Neuronal stem cell (in vitro differentiated cells): ENCODE data around the gene HOXB3.
A peak's percentile ranks its signal among the peaks of the same experiment; 100 is the strongest.

ENCODE experiments used
- DNase-seq: peaks from one replicate; pipeline ENCODE4 v3.0.0-alpha.2; 2013; ENCODE audit warnings: low spot score
- H2AFZ ChIP-seq: one replicate; pipeline ENCODE4 v1.6.1; 2013; ENCODE audit warnings: mild to moderate bottlenecking, low read length, inconsistent platforms
- H2AK5ac ChIP-seq: 2 replicates; pipeline ENCODE4 v1.6.1; 2013; ENCODE audit warnings: low read depth, mild to moderate bottlenecking, inconsistent platforms, low read length, moderate library complexity, mixed read lengths
- H2BK120ac ChIP-seq: 2 replicates; pipeline ENCODE4 v1.6.1; 2013; ENCODE audit warnings: low read depth, mild to moderate bottlenecking, inconsistent platforms, low read length, moderate library complexity, mixed read lengths
- H2BK12ac ChIP-seq: one replicate; pipeline ENCODE4 v1.6.1; 2013; ENCODE audit warnings: low read length, inconsistent platforms
- H2BK15ac ChIP-seq: 2 replicates; pipeline ENCODE4 v1.6.1; 2013; ENCODE audit warnings: mild to moderate bottlenecking, low read length, inconsistent platforms, mixed read lengths
- H2BK5ac ChIP-seq: one replicate; pipeline ENCODE4 v1.6.1; 2013; ENCODE audit warnings: inconsistent platforms, mild to moderate bottlenecking, low read length, moderate library complexity
- H3K14ac ChIP-seq: one replicate; pipeline ENCODE4 v1.6.1; 2013; ENCODE audit warnings: low read length, inconsistent platforms
- H3K18ac ChIP-seq: 2 replicates; pipeline ENCODE4 v1.6.1; 2013; ENCODE audit warnings: low read length, inconsistent platforms
- H3K23ac ChIP-seq: 2 replicates; pipeline ENCODE4 v1.6.1; 2013; ENCODE audit warnings: low read depth, mild to moderate bottlenecking, mixed read lengths, low read length, inconsistent platforms; ENCODE audit not compliant: poor library complexity
- H3K27ac ChIP-seq: replicated peaks from 3 replicates; pipeline ENCODE4 v1.5.1; 2013; ENCODE audit warnings: low read length, inconsistent platforms
- H3K27me3 ChIP-seq, 3 experiments: 2 replicates each; pipeline ENCODE4 v1.6.1; 2013; ENCODE audit warnings: low read length in 3 of 3, mild to moderate bottlenecking in 2 of 3, inconsistent platforms in 1 of 3, low read depth in 1 of 3, mixed read lengths in 1 of 3, moderate library complexity in 1 of 3; ENCODE audit not compliant: control insufficient read depth in 3 of 3, insufficient read depth in 3 of 3
- H3K36me3 ChIP-seq, 2 donors: replicated peaks in 1 of 2; 2 replicates each; pipeline ENCODE4 v1.6.1; 2013; ENCODE audit warnings: low read length in 2 of 2; ENCODE audit not compliant: control insufficient read depth in 2 of 2, insufficient read depth in 2 of 2
- H3K4ac ChIP-seq: 2 replicates; pipeline ENCODE4 v1.6.1; 2013; ENCODE audit warnings: inconsistent platforms, mild to moderate bottlenecking, low read length, moderate library complexity
- H3K4me1 ChIP-seq, 2 donors: 1 replicate in 1 of 2; 2 replicates in 1 of 2; pipeline ENCODE4 v1.6.1; 2013; ENCODE audit warnings: low read length in 2 of 2, low read depth in 1 of 2; ENCODE audit not compliant: control insufficient read depth in 2 of 2, insufficient read depth in 1 of 2
- H3K4me2 ChIP-seq: one replicate; pipeline ENCODE4 v1.6.1; 2013; ENCODE audit warnings: mild to moderate bottlenecking, low read length, inconsistent platforms; ENCODE audit not compliant: insufficient read depth, poor library complexity, severe bottlenecking
- H3K4me3 ChIP-seq, 2 donors: 2 replicates each; pipeline ENCODE4 v1.5.1; 2013; ENCODE audit warnings: low read length in 2 of 2, mild to moderate bottlenecking in 2 of 2, inconsistent platforms in 1 of 2, moderate library complexity in 1 of 2
- H3K79me1 ChIP-seq: one replicate; pipeline ENCODE4 v1.6.1; 2013; ENCODE audit warnings: low read depth, mild to moderate bottlenecking, inconsistent platforms, low read length, moderate library complexity
- H3K9ac ChIP-seq: one replicate; pipeline ENCODE4 v1.6.1; 2013; ENCODE audit warnings: mild to moderate bottlenecking, low read depth, low read length, inconsistent platforms; ENCODE audit not compliant: poor library complexity
- H3K9me3 ChIP-seq, 2 donors: replicated peaks in 1 of 2; 2 replicates each; pipeline versions ENCODE3 to v1.6.1; 2013; ENCODE audit warnings: low read length in 2 of 2, mild to moderate bottlenecking in 2 of 2, inconsistent platforms in 1 of 2, low read depth in 1 of 2, mixed read lengths in 1 of 2, moderate library complexity in 1 of 2; ENCODE audit not compliant: control insufficient read depth in 2 of 2, insufficient read depth in 1 of 2
- H4K8ac ChIP-seq: one replicate; pipeline ENCODE4 v1.6.1; 2013; ENCODE audit warnings: low read depth, mild to moderate bottlenecking, inconsistent platforms, low read length, moderate library complexity
- H4K91ac ChIP-seq: one replicate; pipeline ENCODE4 v1.6.1; 2013; ENCODE audit warnings: low read length, low read depth, mild to moderate bottlenecking, inconsistent platforms; ENCODE audit not compliant: poor library complexity
- WGBS, 2 donors: extraction: QIAGEN DNeasy Blood & Tissue Kit; methylation state at CpG; one replicate each; pipeline ENCODE4 v1.1.7; 2013; ENCODE audit warnings: missing lambda C conversion rate in 2 of 2, mixed read lengths in 1 of 2; ENCODE audit not compliant: insufficient read length in 2 of 2, insufficient replicate concordance in 1 of 2; ENCODE audit errors: extremely low coverage in 2 of 2; 5-methylcytosine and 5-hydroxymethylcytosine counted together

HOXB3 gene

GRCh38 chr17:48629411-48629759 lies 39.3 kb upstream of the HOXB3 start:
- H2BK5ac ChIP-seq: no peak overlapping the region
- no peak overlapping the region for H3K4ac ChIP-seq
- no peaks in the 10 kb centered on the region for H3K79me1 ChIP-seq
- peaks cover 49 to 100% (median 99%) of the 10 kb centered on the region in 3 experiments for H3K27me3 ChIP-seq
- no peak overlapping the region for H2AFZ ChIP-seq
- H3K4me1 ChIP-seq: peaks cover 0 to 4% of the 10 kb centered on the region in 2 donors
- no peak overlapping the region for H4K8ac ChIP-seq
- no peaks in the 10 kb centered on the region for H3K9me3 ChIP-seq
- whole genome bisulfite sequencing, 2 donors: no CpG with 5 or more reads among the region's 5 CpGs
- no peak overlapping the region for H3K18ac ChIP-seq
- no peak overlapping the region for H3K9ac ChIP-seq
- no peak overlapping the region for H2AK5ac ChIP-seq
- H3K14ac ChIP-seq: peak overlapping the region; percentile 5
- no peak overlapping the region for H2BK12ac ChIP-seq
- H3K27ac ChIP-seq: no peak overlapping the region
- no peak overlapping the region for H3K4me2 ChIP-seq
- no peak overlapping the region for H4K91ac ChIP-seq
- no peak overlapping the region for H3K23ac ChIP-seq
- H3K4me3 ChIP-seq: no peak overlapping the region
- H2BK120ac ChIP-seq: no peak overlapping the region
- DNase-seq: no peak
- no peaks in the 10 kb centered on the region for H3K36me3 ChIP-seq
- H2BK15ac ChIP-seq: no peak overlapping the region

- no peak overlapping the region for H3K4me3 ChIP-seq
- no peak overlapping the region for H2BK5ac ChIP-seq
- no peak overlapping the region for H3K23ac ChIP-seq
- H2AFZ ChIP-seq: no peak overlapping the region
- H3K4me1 ChIP-seq: peaks cover 0 to 4% of the 10 kb centered on the region in 2 donors
- H2BK120ac ChIP-seq: no peak overlapping the region
- peak overlapping the region; percentile 5 for H3K14ac ChIP-seq
- no CpG with 5 or more reads among the region's 5 CpGs for WGBS, 2 donors
- H3K36me3 ChIP-seq: no peaks in the 10 kb centered on the region
- H4K91ac ChIP-seq: no peak overlapping the region
- H2AK5ac ChIP-seq: no peak overlapping the region
- H3K9ac ChIP-seq: no peak overlapping the region
- H3K4ac ChIP-seq: no peak overlapping the region
- H2BK15ac ChIP-seq: no peak overlapping the region
- no peaks in the 10 kb centered on the region for H3K79me1 ChIP-seq
- H3K27me3 ChIP-seq: peaks cover 50 to 100% (median 99%) of the 10 kb centered on the region in 3 experiments
- no peak for DNase-seq
- H2BK12ac ChIP-seq: no peak overlapping the region
- no peak overlapping the region for H3K27ac ChIP-seq
- no peak overlapping the region for H3K18ac ChIP-seq
- no peak overlapping the region for H3K4me2 ChIP-seq
- H4K8ac ChIP-seq: no peak overlapping the region
- no peaks in the 10 kb centered on the region for H3K9me3 ChIP-seq
Observed at GRCh38 chr17:48628649-48629410, 38.8 kb upstream of the HOXB3 start.

GRCh38 chr17:48627623-48628521 lies 37.8 kb upstream of the HOXB3 start:
- H3K23ac ChIP-seq: no peak overlapping the region
- H3K18ac ChIP-seq: no peak overlapping the region
- no peak overlapping the region for H4K91ac ChIP-seq
- no peak overlapping the region for H3K14ac ChIP-seq
- H3K4me2 ChIP-seq: no peak overlapping the region
- H3K4me3 ChIP-seq: no peak overlapping the region
- H3K4me1 ChIP-seq: peaks cover 0 to 4% of the 10 kb centered on the region in 2 donors
- no peaks in the 10 kb centered on the region for H3K79me1 ChIP-seq
- H2BK5ac ChIP-seq: no peak overlapping the region
- H3K27ac ChIP-seq: no peak overlapping the region
- H2BK120ac ChIP-seq: no peak overlapping the region
- no CpG with 5 or more reads among the region's 27 CpGs for WGBS, 2 donors
- no peaks in the 10 kb centered on the region for H3K9me3 ChIP-seq
- no peak overlapping the region for H2BK12ac ChIP-seq
- H3K4ac ChIP-seq: no peak overlapping the region
- H3K36me3 ChIP-seq: no peaks in the 10 kb centered on the region
- H2BK15ac ChIP-seq: no peak overlapping the region
- H2AK5ac ChIP-seq: no peak overlapping the region
- no peak overlapping the region for H3K9ac ChIP-seq
- H4K8ac ChIP-seq: no peak overlapping the region
- DNase-seq: no peak
- peaks cover 49 to 100% (median 99%) of the 10 kb centered on the region in 3 experiments for H3K27me3 ChIP-seq
- H2AFZ ChIP-seq: no peak overlapping the region

DNA sequence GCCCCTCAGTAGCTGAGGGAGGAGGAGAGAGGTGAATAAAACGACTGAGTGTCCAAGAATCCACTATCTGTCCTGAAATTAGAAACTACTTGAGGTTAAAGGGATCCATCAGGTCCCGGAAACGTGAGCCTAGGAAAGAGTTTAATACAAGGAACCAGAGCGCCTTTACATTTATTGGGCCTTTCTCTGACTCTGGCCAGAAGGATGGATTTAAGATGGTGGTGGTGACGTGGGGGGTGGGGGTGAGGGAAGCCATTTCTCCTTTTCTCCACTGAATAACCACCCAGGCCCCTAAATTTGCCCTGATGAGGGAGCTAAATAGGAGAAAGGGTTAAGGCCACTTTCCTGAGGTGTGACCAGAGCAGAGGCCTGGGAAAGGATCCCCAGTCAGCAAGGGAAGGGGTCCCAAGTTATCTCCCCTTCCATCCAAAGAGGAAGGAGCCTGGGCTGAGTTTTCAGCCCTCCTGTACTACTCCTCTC lies 37.1 kb upstream of the HOXB3 start:
- no peak overlapping the region for H2BK12ac ChIP-seq
- no peak overlapping the region for H3K9ac ChIP-seq
- H3K27me3 ChIP-seq: peaks cover 48 to 100% (median 99%) of the 10 kb centered on the region in 3 experiments
- H3K23ac ChIP-seq: no peak overlapping the region
- H3K4me3 ChIP-seq: no peak overlapping the region
- no peaks in the 10 kb centered on the region for H3K36me3 ChIP-seq
- no peaks in the 10 kb centered on the region for H3K79me1 ChIP-seq
- no peak overlapping the region for H2AFZ ChIP-seq
- H2BK5ac ChIP-seq: no peak overlapping the region
- no peak overlapping the region for H3K18ac ChIP-seq
- H4K91ac ChIP-seq: no peak overlapping the region
- DNase-seq: no peak
- H2BK120ac ChIP-seq: no peak overlapping the region
- H3K4me1 ChIP-seq: peaks cover 0 to 4% of the 10 kb centered on the region in 2 donors
- no peak overlapping the region for H2BK15ac ChIP-seq
- H3K4me2 ChIP-seq: no peak overlapping the region
- no peak overlapping the region for H3K27ac ChIP-seq
- H4K8ac ChIP-seq: no peak overlapping the region
- WGBS, 2 donors: no CpG with 5 or more reads among the region's 5 CpGs
- no peak overlapping the region for H3K4ac ChIP-seq
- H3K14ac ChIP-seq: no peak overlapping the region
- peaks cover 0 to 2% of the 10 kb centered on the region in 2 donors for H3K9me3 ChIP-seq
- H2AK5ac ChIP-seq: no peak overlapping the region
